GM12872 (cell line): ENCODE results near the gene ZGRF1.
A peak's percentile ranks its signal among the peaks of the same experiment; 100 is the strongest.

Experiments
- CTCF ChIP-seq: IDR thresholded peaks from 3 replicates; pipeline ENCODE4 v1.5.1; 2011; ENCODE audit warnings: low read depth, mild to moderate bottlenecking, low read length, moderate library complexity; ENCODE audit not compliant: insufficient read depth

ZGRF1 gene

GRCh38 chr4:112540695-112541094 lies 96.0 kb downstream of the ZGRF1 start:
- no peak for TF ChIP-seq CTCF

GRCh38 chr4:112536123-112536522 lies 100.6 kb downstream of the ZGRF1 start:
- TF ChIP-seq CTCF: no peak

GRCh38 chr4:112532267-112532666 lies 104.4 kb downstream of the ZGRF1 start:
- TF ChIP-seq CTCF: no peak

GRCh38 chr4:112531146-112531545 lies 105.6 kb downstream of the ZGRF1 start:
- no peak for TF ChIP-seq CTCF

- no peak for TF ChIP-seq CTCF
These were observed 110.6 kb downstream of the ZGRF1 start for GRCh38 chr4:112526061-112526460.

- peak; percentile 70 for TF ChIP-seq CTCF
These were observed 112.8 kb downstream of the ZGRF1 start for GRCh38 chr4:112523764-112524505.

GRCh38 chr4:112523008-112523721 lies 113.5 kb downstream of the ZGRF1 start:
- peak; percentile 58 for TF ChIP-seq CTCF
